Fibroblast of skin of right quadriceps (primary cell): Measurements from ENCODE around the gene ARHGAP25.

ENCODE experiments used
- DNase-seq: peaks from one replicate; pipeline ENCODE4 v3.0.0-alpha.2; 2013

Gene ARHGAP25

GRCh38 chr2:68837164-68837860 lies 102.7 kb downstream of the ARHGAP25 start:
- peak; percentile 28 for DNase-seq

GRCh38 chr2:68837861-68838341 lies 103.3 kb downstream of the ARHGAP25 start:
- peak; percentile 13 for DNase-seq

- no peak for DNase-seq
These were observed 104.0 kb downstream of the ARHGAP25 start for GRCh38 chr2:68838641-68839040.

- no peak for DNase-seq
These were observed 104.7 kb downstream of the ARHGAP25 start for GRCh38 chr2:68839260-68839833.

- no peak for DNase-seq
These were observed 110.4 kb downstream of the ARHGAP25 start for GRCh38 chr2:68845043-68845442.

- DNase-seq: no peak
These were observed 111.5 kb downstream of the ARHGAP25 start for GRCh38 chr2:68846091-68846490.

- no peak for DNase-seq
These were observed 113.1 kb downstream of the ARHGAP25 start for GRCh38 chr2:68847751-68848150.

- DNase-seq: no peak
These were observed 115.0 kb downstream of the ARHGAP25 start for GRCh38 chr2:68849579-68850030.

GRCh38 chr2:68850524-68850923 lies 115.9 kb downstream of the ARHGAP25 start:
- no peak for DNase-seq

GRCh38 chr2:68853035-68853434 lies 118.4 kb downstream of the ARHGAP25 start:
- DNase-seq: no peak

- no peak for DNase-seq
These were observed 119.3 kb downstream of the ARHGAP25 start for GRCh38 chr2:68853915-68854314.

DNA sequence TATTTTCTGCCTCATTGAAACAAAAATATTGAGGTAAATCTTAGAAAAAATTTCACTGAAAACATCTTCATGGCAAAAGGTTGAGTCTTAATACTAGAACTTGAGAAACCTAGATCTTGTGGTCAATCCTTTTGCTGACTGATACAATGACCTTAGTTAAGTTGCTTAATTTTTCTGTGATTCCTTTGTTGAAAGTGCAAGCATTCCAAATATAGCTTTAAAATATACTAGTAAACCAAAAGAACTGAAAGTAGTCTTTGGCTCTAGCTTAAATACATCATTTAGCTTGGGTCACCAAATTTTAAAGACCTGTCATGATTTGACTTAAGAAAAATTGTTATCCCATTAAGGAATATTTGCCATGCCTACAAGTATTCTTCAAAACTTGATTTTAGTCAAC lies 119.9 kb downstream of the ARHGAP25 start:
- DNase-seq: no peak

GRCh38 chr2:68855550-68855949 lies 120.9 kb downstream of the ARHGAP25 start:
- no peak for DNase-seq

- no peak for DNase-seq
These were observed 122.7 kb downstream of the ARHGAP25 start for GRCh38 chr2:68857202-68857845.

- DNase-seq: no peak
These were observed 123.3 kb downstream of the ARHGAP25 start for GRCh38 chr2:68857855-68858456.

- DNase-seq: no peak
These were observed 125.5 kb downstream of the ARHGAP25 start for GRCh38 chr2:68860111-68860510.

- no peak for DNase-seq
These were observed 126.7 kb downstream of the ARHGAP25 start for GRCh38 chr2:68861330-68861729.

DNA sequence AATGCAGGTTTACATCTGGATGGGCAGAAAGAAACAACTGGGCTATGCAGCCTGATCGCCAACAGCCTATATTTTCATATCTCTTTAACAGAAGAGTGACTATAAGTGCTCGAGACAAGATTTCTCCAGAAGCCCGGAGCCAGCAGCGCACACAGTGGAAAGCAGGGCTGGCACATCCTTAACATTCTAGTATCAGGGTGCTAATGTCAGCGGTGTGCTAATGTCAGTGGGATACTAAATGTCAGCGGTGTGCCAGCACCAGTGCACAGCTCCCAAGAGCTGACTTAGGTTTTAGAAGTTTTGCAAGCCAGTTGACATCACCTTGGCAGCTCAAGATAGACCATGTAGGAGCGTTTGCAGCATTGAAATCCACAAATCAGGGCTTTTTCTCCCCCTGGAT lies 128.3 kb downstream of the ARHGAP25 start:
- DNase-seq: no peak

GRCh38 chr2:68863996-68864395 lies 129.4 kb downstream of the ARHGAP25 start:
- DNase-seq: no peak

- DNase-seq: no peak
These were observed 130.5 kb downstream of the ARHGAP25 start for GRCh38 chr2:68865108-68865507.

DNA sequence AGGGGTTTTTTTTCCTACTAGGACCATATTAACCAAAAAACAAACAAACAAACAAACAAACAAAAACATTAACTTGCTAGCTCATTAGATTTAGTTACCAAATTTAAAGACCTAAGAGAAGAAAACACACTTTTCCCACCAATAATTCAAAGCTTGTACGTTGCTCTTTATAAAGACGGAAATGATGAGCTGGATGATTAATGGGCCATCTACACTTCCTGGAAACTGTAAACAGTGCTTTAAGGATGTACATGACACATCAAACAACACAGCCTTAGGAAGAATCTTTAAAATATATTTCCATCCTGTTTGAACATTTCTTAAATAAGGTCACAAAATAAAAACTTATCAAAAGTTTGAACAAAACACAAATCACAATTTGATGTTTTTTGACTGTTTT lies 135.6 kb downstream of the ARHGAP25 start:
- no peak for DNase-seq

GRCh38 chr2:68871159-68871764 lies 136.7 kb downstream of the ARHGAP25 start, which contains the start of gene BMP10:
Gene BMP10 (minus strand): TSS chr2:68871397. CDS start chr2:68871358, 39 bp downstream.
- DNase-seq: no peak
